H1 (cell line): Measurements from ENCODE around the gene PLCXD1. TPM values are rescaled to one million over a fixed set of nuclear protein-coding genes. Genes with fewer than 3 reads are reported as not detected.

Source experiments
- CTCF ChIA-PET: fragments of 300-600 bp; sonication (Branson Sonifier 250); formaldehyde crosslinking; loops from one replicate; lab custom pipeline; 2021; ENCODE audit not compliant: partially characterized antibody; lab: Charles Lee
- POLR2A ChIA-PET: fragments of 300-600 bp; sonication (Branson Sonifier 250); formaldehyde crosslinking; loops from one replicate; lab custom pipeline; 2021; ENCODE audit warnings: inconsistent platforms; ENCODE audit not compliant: partially characterized antibody; lab: Charles Lee
- DNase-seq, 2 experiments: peaks; one replicate each; pipeline versions ENCODE4 v3.0.0 to v3.0.0-alpha.2; 2010 to 2022; ENCODE audit warnings: low spot score in 2 of 2, low read depth in 1 of 2, mixed read lengths in 1 of 2
- FAIRE-seq: peaks from 2 replicates; lab custom pipeline; 2011; peaks lifted over from hg19 to GRCh38; lab: Jason Lieb, UNC
- H2AFZ ChIP-seq: 2 replicates; pipeline ENCODE4 v1.8.1; 2012; ENCODE audit warnings: low read length, inconsistent platforms
- H2AK5ac ChIP-seq: 2 replicates; pipeline ENCODE4 v1.6.1; 2013; ENCODE audit warnings: low read depth, low read length
- H2BK120ac ChIP-seq: replicated peaks from 2 replicates; pipeline ENCODE3; 2013; ENCODE audit warnings: low read depth, low read length, inconsistent platforms
- H2BK12ac ChIP-seq: 2 replicates; pipeline ENCODE4 v1.6.1; 2013; ENCODE audit warnings: low read depth, low read length
- H2BK15ac ChIP-seq: 2 replicates; pipeline ENCODE4 v1.6.1; 2013; ENCODE audit warnings: low read length
- H2BK20ac ChIP-seq: 2 replicates; pipeline ENCODE4 v1.6.1; 2013; ENCODE audit warnings: low read length
- H2BK5ac ChIP-seq: 2 replicates; pipeline ENCODE4 v1.6.1; 2013; ENCODE audit warnings: low read depth, low read length
- H3K14ac ChIP-seq: 2 replicates; pipeline ENCODE4 v1.6.1; 2013; ENCODE audit warnings: inconsistent platforms; ENCODE audit not compliant: insufficient read length
- H3K18ac ChIP-seq: 2 replicates; pipeline ENCODE4 v1.6.1; 2013; ENCODE audit warnings: low read length; ENCODE audit errors: extremely low read depth
- H3K23ac ChIP-seq: 2 replicates; pipeline ENCODE4 v1.6.1; 2013; ENCODE audit warnings: inconsistent platforms; ENCODE audit not compliant: insufficient read length
- H3K23me2 ChIP-seq: 2 replicates; pipeline ENCODE4 v1.6.1; 2013; ENCODE audit warnings: low read depth, low read length
- H3K27ac ChIP-seq: 2 replicates; pipeline ENCODE4 v1.6.1; 2011; ENCODE audit warnings: low read depth, low read length, inconsistent platforms
- H3K27me3 ChIP-seq, 4 experiments: replicated peaks in 1 of 4; 1 replicate in 1 of 4; 2 replicates in 3 of 4; pipeline versions ENCODE4 v1.6.1 to v1.8.1; 2011 to 2013; ENCODE audit warnings: low read length in 3 of 4, mild to moderate bottlenecking in 3 of 4, inconsistent platforms in 2 of 4, mixed read lengths in 2 of 4, moderate library complexity in 1 of 4; ENCODE audit not compliant: control insufficient read depth in 3 of 4, insufficient read depth in 3 of 4; ENCODE audit errors: extremely low read depth in 1 of 4
- H3K36me3 ChIP-seq, 4 experiments: 2 replicates each; pipeline versions ENCODE4 v1.6.1 to v1.8.1; 2011 to 2013; ENCODE audit warnings: mild to moderate bottlenecking in 4 of 4, low read length in 3 of 4, moderate library complexity in 2 of 4, control low read depth in 1 of 4, inconsistent platforms in 1 of 4; ENCODE audit not compliant: insufficient read depth in 4 of 4, control insufficient read depth in 2 of 4
- H3K4ac ChIP-seq: replicated peaks from 2 replicates; pipeline ENCODE3; 2013; ENCODE audit warnings: low read length, low read depth, mixed read lengths, inconsistent platforms; ENCODE audit not compliant: insufficient read length
- H3K4me1 ChIP-seq, 4 experiments: replicated peaks in 1 of 4; 1 replicate in 1 of 4; 2 replicates in 3 of 4; pipeline versions ENCODE4 v1.6.1 to v1.8.1; 2011 to 2013; ENCODE audit warnings: low read length in 3 of 4, inconsistent platforms in 2 of 4, mixed read lengths in 1 of 4; ENCODE audit not compliant: insufficient read depth in 4 of 4, control insufficient read depth in 3 of 4
- H3K4me2 ChIP-seq, 2 experiments: 2 replicates each; pipeline versions ENCODE4 v1.6.1 to v1.8.1; 2011 to 2013; ENCODE audit warnings: low read depth in 2 of 2, low read length in 2 of 2, control low read depth in 1 of 2, inconsistent platforms in 1 of 2, mild to moderate bottlenecking in 1 of 2; ENCODE audit not compliant: insufficient read depth in 1 of 2
- H3K4me3 ChIP-seq, 4 experiments: fragments of 200-600, 300-600 bp in 1 of 4; sonication (generic), shearing (Covaris generic), sonication (Bioruptor Twin) in 1 of 4; 2 replicates each; pipeline versions ENCODE4 v1.5.1 to v1.8.1; 2011 to 2016; ENCODE audit warnings: low read length in 4 of 4, low read depth in 3 of 4, control low read depth in 2 of 4, inconsistent platforms in 2 of 4, mild to moderate bottlenecking in 2 of 4, mixed read lengths in 1 of 4, moderate library complexity in 1 of 4; ENCODE audit not compliant: insufficient read depth in 2 of 4; ENCODE audit errors: extremely low read depth in 1 of 4
- H3K56ac ChIP-seq: replicated peaks from 2 replicates; pipeline ENCODE3; 2013; ENCODE audit warnings: low read depth, mild to moderate bottlenecking, mixed read lengths, low read length, inconsistent platforms; ENCODE audit not compliant: insufficient read length
- H3K79me1 ChIP-seq: 2 replicates; pipeline ENCODE4 v1.6.1; 2013; ENCODE audit warnings: low read depth, low read length, control low read depth
- H3K79me2 ChIP-seq, 2 experiments: 2 replicates each; pipeline versions ENCODE4 v1.6.1 to v1.8.1; 2012 to 2013; ENCODE audit warnings: low read length in 2 of 2, mild to moderate bottlenecking in 2 of 2, inconsistent platforms in 1 of 2; ENCODE audit not compliant: insufficient read depth in 2 of 2, control insufficient read depth in 1 of 2
- H3K9ac ChIP-seq, 4 experiments: replicated peaks in 1 of 4; 1 replicate in 1 of 4; 2 replicates in 3 of 4; pipeline versions ENCODE4 v1.6.1 to v1.8.1; 2011 to 2013; ENCODE audit warnings: low read depth in 3 of 4, low read length in 3 of 4, control low read depth in 2 of 4, mild to moderate bottlenecking in 2 of 4, moderate library complexity in 2 of 4, inconsistent platforms in 1 of 4; ENCODE audit errors: extremely low read depth in 1 of 4
- H3K9me3 ChIP-seq, 2 experiments: 2 replicates each; pipeline versions ENCODE4 v1.6.1 to v1.8.1; 2012 to 2013; ENCODE audit warnings: mild to moderate bottlenecking in 2 of 2, moderate library complexity in 2 of 2, control low read depth in 1 of 2, inconsistent platforms in 1 of 2, low read depth in 1 of 2, low read length in 1 of 2, mixed read lengths in 1 of 2; ENCODE audit not compliant: insufficient read depth in 2 of 2
- H4K20me1 ChIP-seq, 2 experiments: replicated peaks in 1 of 2; 2 replicates each; pipeline versions ENCODE3 to v1.8.1; 2011 to 2013; ENCODE audit warnings: inconsistent platforms in 2 of 2, low read length in 2 of 2, mild to moderate bottlenecking in 1 of 2; ENCODE audit not compliant: insufficient read depth in 2 of 2, control insufficient read depth in 1 of 2
- H4K5ac ChIP-seq: 2 replicates; pipeline ENCODE4 v1.6.1; 2013; ENCODE audit warnings: low read length, low read depth, mixed read lengths, inconsistent platforms; ENCODE audit not compliant: insufficient read length
- H4K8ac ChIP-seq: 2 replicates; pipeline ENCODE4 v1.8.0; 2013; ENCODE audit warnings: mild to moderate bottlenecking, moderate library complexity, low read length, inconsistent platforms; ENCODE audit not compliant: insufficient read depth; ENCODE audit errors: extremely low read depth
- H4K91ac ChIP-seq: replicated peaks from 2 replicates; pipeline ENCODE3; 2013; ENCODE audit warnings: low read length, mixed read lengths, inconsistent platforms; ENCODE audit not compliant: insufficient read length
- CREB1 ChIP-seq: IDR thresholded peaks from 2 replicates; pipeline ENCODE4 v1.6.1; 2012; ENCODE audit warnings: inconsistent platforms
- SAP30 ChIP-seq: fragments of 300-600 bp; sonication (generic); IDR thresholded peaks from 2 replicates; pipeline ENCODE4 v1.7.1; 2012; ENCODE audit warnings: low read length, moderate library complexity, mild to moderate bottlenecking, inconsistent platforms; ENCODE audit not compliant: insufficient read depth, insufficient replicate concordance
- SRF ChIP-seq: IDR thresholded peaks from 2 replicates; pipeline ENCODE4 v1.6.1; 2011; ENCODE audit warnings: mild to moderate bottlenecking, low read depth, low read length, moderate library complexity
- WGBS, 2 experiments: shearing (Covaris generic) in 1 of 2; methylation state at CpG; one replicate each; pipeline versions ENCODE4 v1.1.6 to v1.1.7; 2013 to 2015; ENCODE audit warnings: low lambda C conversion rate in 2 of 2, mixed read lengths in 2 of 2, inconsistent platforms in 1 of 2, low coverage in 1 of 2, missing lambda C conversion rate in 1 of 2; ENCODE audit not compliant: insufficient replicate concordance in 2 of 2, insufficient coverage in 1 of 2, insufficient read length in 1 of 2; ENCODE audit errors: extremely low coverage in 1 of 2, missing lambda C conversion rate in 1 of 2; 5-methylcytosine and 5-hydroxymethylcytosine counted together
- polyA plus RNA-seq, 7 experiments: library from polyadenylated mRNA; depleted of rRNA in 3 of 7; stranded (reverse) in 5 of 7; unstranded in 2 of 7; fragments of >200 nt in 5 of 7; fragments of 200-250 nt in 2 of 7; gene quantifications; 1 replicate in 5 of 7; 2 replicates in 1 of 7; 4 replicates in 1 of 7; pipeline versions ENCODE4 v1.2.1 to v1.2.3, GENCODE V29; 2011 to 2013; ENCODE audit warnings: missing spikeins in 2 of 7, mixed read lengths in 2 of 7
- total RNA-seq: library from RNA; stranded (reverse); fragmentation: NEBNext Ultra II Directional; extraction: Animal tissue kit (Norgen Biotek cat#: 25700); gene quantifications from 2 replicates; pipeline ENCODE4 v1.2.1, GENCODE V29; 2021

The PLCXD1 gene
- total and polyA plus RNA-seq, 2 of the 8 experiments (the other 6 are each of a cell fraction or from before 2014, with no cell fraction given) = 93.6 to 124 TPM

DNA sequence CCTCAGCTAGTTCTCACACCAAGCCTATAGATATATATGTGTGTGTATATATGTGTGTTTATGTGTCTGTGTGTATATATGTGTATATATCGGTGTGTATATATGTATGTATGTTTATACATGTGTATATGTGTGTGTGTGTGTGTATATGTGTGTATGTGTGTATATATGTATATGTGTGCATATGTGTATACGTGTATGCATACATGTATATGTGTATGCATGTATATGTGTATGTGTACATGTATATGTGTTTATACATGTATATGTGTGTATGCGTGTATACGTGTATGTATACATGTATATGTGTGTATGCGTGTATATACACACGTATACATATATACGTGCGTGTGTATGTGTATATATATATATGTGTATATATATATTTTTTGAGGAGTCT, 19.2 kb downstream of the PLCXD1 start:
- Histone ChIP-seq H2BK5ac (no peak overlapping the region), H2BK20ac (no peak overlapping the region), H3K4ac (no peak overlapping the region), H2AFZ (no peak overlapping the region), H3K27ac (no peak overlapping the region), H3K4me2 (no peak overlapping the region), H3K23me2 (no peaks in the 10 kb centered on the region), H3K18ac (no peak overlapping the region), H3K36me3 (peaks cover 19 to 69% (median 52%) of the 10 kb centered on the region in 4 experiments), H2BK12ac (no peak overlapping the region), H4K20me1 (peaks cover 3 to 15% of the 10 kb centered on the region in 2 experiments), H3K14ac (no peak overlapping the region), H3K9me3 (no peaks in the 10 kb centered on the region; a peak in 1 of 4 replicates), H4K8ac (no peak overlapping the region), H2AK5ac (no peak overlapping the region), H4K5ac (no peak overlapping the region), H3K27me3 (no peaks in the 10 kb centered on the region), H3K4me1 (no peaks in the 10 kb centered on the region), H3K79me1 (peaks cover 2% of the 10 kb centered on the region; the same call in 1 of the 2 replicates), H3K23ac (no peak overlapping the region), H2BK15ac (no peak overlapping the region), H3K79me2 (peaks cover 0 to 4% of the 10 kb centered on the region in 2 experiments; a peak in 1 of 4 replicates), H4K91ac (no peak overlapping the region), H3K56ac (no peak overlapping the region), H2BK120ac (no peak overlapping the region), H3K9ac (no peak overlapping the region), H3K4me3 (no peak overlapping the region)
- TF ChIP-seq CREB1 (no peak), SAP30 (no peak), SRF (no peak)
- WGBS, 2 experiments = 88% methylated on average over 8 of the region's 8 CpGs; no CpG with 5 or more reads in 1 of the 2 experiments
- CTCF ChIA-PET = no interaction called here
- DNase-seq (no peak), FAIRE-seq (no peak)
- POLR2A ChIA-PET = no interaction called here
